Cardiac fibroblast (primary cell): Measurements from ENCODE around the gene GALNT12.

ENCODE experiments used
- DNase-seq, 2 donors: peaks; one replicate each; pipeline versions ENCODE4 v3.0.0 to v3.0.0-alpha.2; 2010; ENCODE audit warnings: low read depth in 2 of 2
- H3K4me3 ChIP-seq, 2 donors: replicated peaks in 1 of 2; 1 replicate in 1 of 2; 2 replicates in 1 of 2; pipeline ENCODE4 v1.5.1; 2011; ENCODE audit warnings: low read depth in 2 of 2, low read length in 2 of 2, mild to moderate bottlenecking in 2 of 2, moderate library complexity in 1 of 2
- TF ChIP-seq, protein P1 (sequence below): IDR thresholded peaks from one replicate; pipeline ENCODE4 v1.5.1; 2011; ENCODE audit warnings: low read depth, mild to moderate bottlenecking, low read length, inconsistent platforms

GALNT12 gene

DNA sequence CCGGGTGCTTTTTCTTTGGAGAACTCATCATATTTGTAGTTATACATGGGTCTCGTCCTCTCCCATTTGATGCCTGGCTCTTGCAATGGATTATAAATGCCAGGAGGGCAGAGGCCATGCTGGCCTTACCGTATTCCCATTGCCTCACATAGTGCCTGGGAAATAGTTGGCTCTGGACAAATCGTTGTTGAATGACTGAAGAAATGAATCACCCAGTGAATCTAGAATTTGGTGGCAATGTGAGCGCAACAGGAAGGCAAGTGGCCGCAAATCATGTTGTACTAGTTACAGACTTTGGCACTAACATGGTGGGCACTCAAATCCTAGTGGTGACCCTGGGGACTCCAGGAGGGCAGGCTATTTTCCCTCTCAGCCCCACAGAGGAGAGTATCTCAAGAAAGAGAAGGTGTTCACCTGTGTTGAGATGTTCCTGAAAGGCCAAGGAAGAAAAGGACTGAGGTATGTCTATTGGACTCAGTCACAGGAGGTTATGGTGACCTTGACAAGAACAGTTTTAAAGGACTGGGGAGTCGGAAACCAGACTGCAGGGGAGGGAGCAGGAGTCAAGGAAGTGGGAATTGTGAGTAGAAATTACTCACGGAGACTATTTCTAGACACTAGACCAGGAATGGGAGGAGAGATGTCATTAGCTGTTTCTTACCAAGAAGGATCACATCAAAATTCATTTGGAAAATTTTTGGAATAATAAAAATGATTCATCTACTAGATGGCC is 74.5 kb downstream of the GALNT12 start:
- no peak overlapping the region for H3K4me3 ChIP-seq
- DNase-seq: peak in 1 of 2 donors; percentile 61
- TF ChIP-seq, protein P1, sequence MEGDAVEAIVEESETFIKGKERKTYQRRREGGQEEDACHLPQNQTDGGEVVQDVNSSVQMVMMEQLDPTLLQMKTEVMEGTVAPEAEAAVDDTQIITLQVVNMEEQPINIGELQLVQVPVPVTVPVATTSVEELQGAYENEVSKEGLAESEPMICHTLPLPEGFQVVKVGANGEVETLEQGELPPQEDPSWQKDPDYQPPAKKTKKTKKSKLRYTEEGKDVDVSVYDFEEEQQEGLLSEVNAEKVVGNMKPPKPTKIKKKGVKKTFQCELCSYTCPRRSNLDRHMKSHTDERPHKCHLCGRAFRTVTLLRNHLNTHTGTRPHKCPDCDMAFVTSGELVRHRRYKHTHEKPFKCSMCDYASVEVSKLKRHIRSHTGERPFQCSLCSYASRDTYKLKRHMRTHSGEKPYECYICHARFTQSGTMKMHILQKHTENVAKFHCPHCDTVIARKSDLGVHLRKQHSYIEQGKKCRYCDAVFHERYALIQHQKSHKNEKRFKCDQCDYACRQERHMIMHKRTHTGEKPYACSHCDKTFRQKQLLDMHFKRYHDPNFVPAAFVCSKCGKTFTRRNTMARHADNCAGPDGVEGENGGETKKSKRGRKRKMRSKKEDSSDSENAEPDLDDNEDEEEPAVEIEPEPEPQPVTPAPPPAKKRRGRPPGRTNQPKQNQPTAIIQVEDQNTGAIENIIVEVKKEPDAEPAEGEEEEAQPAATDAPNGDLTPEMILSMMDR: no peak

DNA sequence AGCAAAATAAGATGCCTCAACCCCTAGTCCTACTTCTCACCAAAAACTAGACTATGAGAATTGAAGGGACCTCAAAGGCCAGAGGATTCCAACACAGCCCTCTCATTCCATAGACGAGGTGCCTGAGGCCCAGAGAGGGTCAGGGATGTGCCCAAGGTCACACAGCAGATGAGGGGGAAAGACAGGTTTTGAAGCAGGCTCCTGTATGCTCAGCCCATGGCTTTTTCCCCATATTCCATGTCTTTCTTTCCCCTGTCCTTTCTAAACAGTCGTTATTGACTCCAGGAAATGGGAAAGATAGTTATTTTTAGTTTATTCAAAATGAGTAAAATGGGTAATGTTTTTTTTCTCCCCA is 75.1 kb downstream of the GALNT12 start:
- TF ChIP-seq, protein P1: no peak

DNA sequence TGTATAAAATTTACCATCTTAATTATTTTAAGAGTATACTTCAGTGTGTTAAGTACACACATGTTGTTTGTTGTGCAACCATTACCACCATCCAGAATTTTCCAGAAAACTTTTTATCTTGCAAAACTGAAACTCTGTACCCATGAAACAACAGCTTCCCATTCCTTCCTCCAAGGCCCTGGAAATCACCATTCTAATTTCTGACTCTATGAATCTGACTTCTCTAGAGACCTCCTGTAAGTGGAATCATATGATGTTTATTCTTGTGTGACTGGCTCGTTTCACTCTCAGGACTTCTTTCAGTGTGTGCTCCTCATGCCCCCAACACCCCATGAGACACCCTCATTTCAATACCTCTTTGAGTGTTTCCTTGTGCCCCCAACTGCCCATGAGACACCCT is 75.8 kb downstream of the GALNT12 start:
- no peak overlapping the region for H3K4me3 ChIP-seq
- TF ChIP-seq, protein P1: no peak
- no peak for DNase-seq

More for the DNA sequence above, 75.1 kb downstream of the GALNT12 start:
- DNase-seq: no peak
- H3K4me3 ChIP-seq: no peak overlapping the region

DNA sequence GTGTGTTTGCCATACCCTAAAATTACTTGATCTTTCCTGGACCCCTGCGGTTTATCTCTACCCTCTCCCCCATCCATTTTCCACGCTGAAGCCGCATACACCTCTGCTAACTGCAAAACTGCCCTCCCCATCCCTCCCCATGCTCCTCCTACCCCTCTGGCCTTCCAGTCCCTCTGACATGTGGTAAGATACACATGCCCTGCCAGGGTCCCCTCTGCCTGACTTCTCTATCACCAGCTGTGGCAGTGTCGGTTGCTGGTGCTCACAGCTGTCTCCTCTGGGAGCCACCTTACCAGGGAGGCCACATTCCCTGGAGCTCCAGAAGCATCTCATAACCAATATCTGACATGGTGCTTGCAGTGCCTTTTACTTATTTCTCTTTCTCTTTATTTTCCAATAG is 77.4 kb downstream of the GALNT12 start:
- DNase-seq: no peak
- H3K4me3 ChIP-seq: no peak overlapping the region
- TF ChIP-seq, protein P1: no peak

DNA sequence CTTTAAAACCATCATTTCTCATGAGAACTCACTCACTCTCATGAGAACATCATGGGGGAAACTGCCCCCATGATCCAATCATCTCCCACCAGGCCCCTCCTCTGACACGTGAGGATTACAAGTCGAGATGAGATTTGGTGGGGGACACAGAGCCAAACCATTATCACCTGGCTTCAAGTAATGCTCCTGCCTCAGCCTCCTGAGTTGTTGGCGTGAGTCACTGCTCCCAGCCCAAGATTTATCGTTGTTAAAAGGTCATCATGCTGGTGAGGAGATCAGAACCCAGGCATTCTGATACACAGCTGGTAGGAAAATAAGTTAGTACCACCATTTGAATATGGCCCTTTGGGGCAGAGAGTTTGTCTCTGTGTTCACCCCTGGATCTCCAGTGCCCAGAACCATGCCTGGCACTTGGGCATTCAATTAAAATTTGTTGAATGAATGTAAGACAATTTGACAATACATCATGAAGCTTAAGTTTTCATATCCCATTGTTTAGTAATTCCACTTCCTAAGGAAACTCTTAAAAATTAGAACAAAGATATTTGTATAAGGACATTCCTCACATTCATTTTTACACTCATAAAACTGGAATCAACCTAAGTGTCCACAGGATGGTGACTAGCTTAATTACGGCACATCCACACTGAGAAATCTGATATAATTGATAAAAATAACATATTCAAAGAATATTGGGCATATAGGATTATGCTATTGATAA is 78.3 kb downstream of the GALNT12 start:
- no peak for DNase-seq
- TF ChIP-seq, protein P1: no peak
- no peak overlapping the region for H3K4me3 ChIP-seq

DNA sequence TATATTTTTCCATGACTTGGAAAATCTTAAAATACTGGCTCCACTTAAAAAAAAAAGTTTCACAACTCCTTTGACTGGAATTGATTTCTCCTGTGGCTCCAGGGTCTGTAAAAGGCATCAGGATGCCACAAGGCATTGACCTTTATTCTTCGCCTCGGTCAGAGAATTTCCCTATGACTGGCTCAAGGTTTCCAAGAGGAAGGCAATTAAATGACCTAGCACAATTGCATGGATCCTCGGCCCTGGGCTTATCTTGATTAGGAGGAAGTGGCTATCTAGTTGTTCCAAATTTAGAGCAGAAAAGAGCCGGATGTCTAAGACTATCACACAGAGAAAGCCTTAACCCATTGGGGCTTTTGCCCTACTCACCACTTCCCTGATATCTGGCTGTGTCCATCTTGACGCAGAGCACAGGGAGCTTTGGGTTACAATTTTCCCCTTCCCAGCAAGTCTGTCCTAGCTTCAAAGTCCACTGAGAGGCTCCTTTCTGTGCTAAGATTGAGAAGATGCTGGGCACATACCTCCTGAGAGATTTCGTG is 79.3 kb downstream of the GALNT12 start:
- TF ChIP-seq, protein P1: no peak
- no peak overlapping the region for H3K4me3 ChIP-seq
- DNase-seq: peak in 1 of 2 donors; percentile 68
